A204.1 (cell line): ENCODE data around the gene PPP2R3A.
A peak's percentile ranks its signal among the peaks of the same experiment; 100 is the strongest.
"Not testable (repeated sequence)": the region's sequence is repeated elsewhere in the genome, so short reads cannot be mapped to it uniquely, and the experiment has no call there.

ENCODE experiments used
- FAIRE-seq: peaks from 2 replicates; lab custom pipeline; 2012; peaks lifted over from hg19 to GRCh38; lab: Jason Lieb, UNC

Gene PPP2R3A

GRCh38 chr3:136106101-136106500 lies 140.6 kb downstream of the PPP2R3A start:
- no peak for FAIRE-seq

GRCh38 chr3:136109499-136109898 lies 144.0 kb downstream of the PPP2R3A start:
- FAIRE-seq, result no peak

GRCh38 chr3:136110481-136110880 lies 145.0 kb downstream of the PPP2R3A start:
- FAIRE-seq, result no peak

GRCh38 chr3:136114421-136114820 lies 148.9 kb downstream of the PPP2R3A start:
- no peak for FAIRE-seq

- FAIRE-seq, result not testable (repeated sequence)
These were observed 153.8 kb downstream of the PPP2R3A start for GRCh38 chr3:136119332-136119731.

- not testable (repeated sequence) for FAIRE-seq
These were observed 154.3 kb downstream of the PPP2R3A start for GRCh38 chr3:136119783-136120182.

- FAIRE-seq, result no peak
These were observed 155.1 kb downstream of the PPP2R3A start for GRCh38 chr3:136120373-136121348.

GRCh38 chr3:136122006-136122405 lies 156.5 kb downstream of the PPP2R3A start:
- FAIRE-seq, result peak; percentile 9

GRCh38 chr3:136131647-136132046 lies 166.1 kb downstream of the PPP2R3A start:
- FAIRE-seq, result not testable (repeated sequence)

- no peak for FAIRE-seq
These were observed 168.6 kb downstream of the PPP2R3A start for GRCh38 chr3:136134091-136134490.

GRCh38 chr3:136135039-136135802 lies 169.7 kb downstream of the PPP2R3A start:
- no peak for FAIRE-seq

GRCh38 chr3:136136454-136136853 lies 170.9 kb downstream of the PPP2R3A start:
- FAIRE-seq, result no peak

- no peak for FAIRE-seq
These were observed 175.8 kb downstream of the PPP2R3A start for GRCh38 chr3:136141291-136141785.

- no peak for FAIRE-seq
These were observed 176.4 kb downstream of the PPP2R3A start for GRCh38 chr3:136141891-136142290.

GRCh38 chr3:136142592-136142991 lies 177.1 kb downstream of the PPP2R3A start:
- no peak for FAIRE-seq

- FAIRE-seq, result not testable (repeated sequence)
These were observed 178.9 kb downstream of the PPP2R3A start for GRCh38 chr3:136144397-136144796.

GRCh38 chr3:136146981-136147729 lies 181.6 kb downstream of the PPP2R3A start:
- FAIRE-seq, result no peak

GRCh38 chr3:136149667-136150066 lies 184.1 kb downstream of the PPP2R3A start:
- no peak for FAIRE-seq

- FAIRE-seq, result no peak
These were observed 185.7 kb downstream of the PPP2R3A start for GRCh38 chr3:136151219-136151618.

GRCh38 chr3:136152176-136152843 lies 186.8 kb downstream of the PPP2R3A start:
- no peak for FAIRE-seq

GRCh38 chr3:136152963-136153362 lies 187.4 kb downstream of the PPP2R3A start:
- FAIRE-seq, result no peak

GRCh38 chr3:136161516-136161915 lies 196.0 kb downstream of the PPP2R3A start:
- no peak for FAIRE-seq
